HepG2 (cell line): ENCODE measurements around the gene ASXL1. TPM values are rescaled to one million over a fixed set of nuclear protein-coding genes. Genes with fewer than 3 reads are reported as not detected.

ENCODE experiments used
- CENPT ChIP-seq: sonication (generic); formaldehyde crosslinking; IDR thresholded peaks from 2 replicates; pipeline ENCODE4 v1.8.0; 2022; ENCODE audit warnings: low read depth, mild to moderate bottlenecking, moderate library complexity, missing genetic modification reagents
- GTF2F1 ChIP-seq: fragments of 150-350 bp; IDR thresholded peaks from 2 replicates; pipeline ENCODE4 v1.6.1; 2014; ENCODE audit warnings: low read length
- HDAC1 ChIP-seq: sonication (generic); formaldehyde crosslinking; IDR thresholded peaks from 2 replicates; pipeline ENCODE4 v1.5.1; 2020; ENCODE audit warnings: mild to moderate bottlenecking, missing genetic modification reagents
- HMG20B ChIP-seq: conservative IDR thresholded peaks from 2 replicates; pipeline ENCODE4 v1.6.1; 2016; ENCODE audit warnings: missing genetic modification reagents, missing compliant biosample characterization
- HOXA3 ChIP-seq: sonication (generic); formaldehyde crosslinking; IDR thresholded peaks from 2 replicates; pipeline ENCODE4 v1.5.0; 2020; ENCODE audit warnings: missing genetic modification reagents
- MLLT10 ChIP-seq: sonication (generic); formaldehyde crosslinking; IDR thresholded peaks from 2 replicates; pipeline ENCODE4 v1.4.0; 2020; ENCODE audit warnings: missing genetic modification reagents
- MTA1 ChIP-seq: sonication (generic); formaldehyde crosslinking; IDR thresholded peaks from 2 replicates; pipeline ENCODE4 v1.4.0; 2020; ENCODE audit warnings: missing genetic modification reagents, mild to moderate bottlenecking, borderline replicate concordance
- NRL ChIP-seq: sonication (generic); formaldehyde crosslinking; IDR thresholded peaks from 2 replicates; pipeline ENCODE4 v1.5.0; 2020; ENCODE audit warnings: missing genetic modification reagents, mild to moderate bottlenecking, moderate library complexity, borderline replicate concordance
- PAF1 ChIP-seq: IDR thresholded peaks from 2 replicates; pipeline ENCODE4 v1.6.1; 2016; ENCODE audit warnings: missing genetic modification reagents, missing compliant biosample characterization
- RORA ChIP-seq: sonication (generic); formaldehyde crosslinking; IDR thresholded peaks from 2 replicates; pipeline ENCODE4 v1.5.0; 2020; ENCODE audit warnings: mild to moderate bottlenecking, missing genetic modification reagents, moderate library complexity
- SRSF9 ChIP-seq: fragments of 200-400 bp; formaldehyde crosslinking; IDR thresholded peaks from 2 replicates; pipeline ENCODE4 v1.6.1; 2018; ENCODE audit warnings: borderline replicate concordance, mild to moderate bottlenecking, low read depth, low read length; ENCODE audit not compliant: insufficient read depth, poor library complexity, severe bottlenecking
- THYN1 ChIP-seq: sonication (generic); formaldehyde crosslinking; IDR thresholded peaks from 2 replicates; pipeline ENCODE4 v1.8.1; 2023; ENCODE audit warnings: low read depth, mild to moderate bottlenecking, moderate library complexity, missing genetic modification reagents, borderline replicate concordance
- ZC3H4 ChIP-seq: sonication (generic); formaldehyde crosslinking; IDR thresholded peaks from 2 replicates; pipeline ENCODE4 v1.4.0; 2020; ENCODE audit warnings: missing genetic modification reagents, borderline replicate concordance
- ZNF3 ChIP-seq: IDR thresholded peaks from 2 replicates; pipeline ENCODE4 v1.7.0; 2017; ENCODE audit warnings: inconsistent platforms
- ZNF329 ChIP-seq: sonication (generic); formaldehyde crosslinking; IDR thresholded peaks from 2 replicates; pipeline ENCODE4 v1.9.0; 2021; ENCODE audit warnings: low read depth, mild to moderate bottlenecking, missing genetic modification reagents
- ZNF343 ChIP-seq: sonication (generic); formaldehyde crosslinking; IDR thresholded peaks from 2 replicates; pipeline ENCODE4 v1.4.0; 2020; ENCODE audit warnings: mild to moderate bottlenecking, missing genetic modification reagents
- ZNF468 ChIP-seq: sonication (generic); formaldehyde crosslinking; IDR thresholded peaks from 2 replicates; pipeline ENCODE4 v1.8.0; 2022; ENCODE audit warnings: mild to moderate bottlenecking, moderate library complexity, missing genetic modification reagents
- ZNF557 ChIP-seq: sonication (generic); formaldehyde crosslinking; IDR thresholded peaks from 2 replicates; pipeline ENCODE4 v1.4.0; 2020; ENCODE audit warnings: missing genetic modification reagents
- ZNF567 ChIP-seq: sonication (generic); formaldehyde crosslinking; IDR thresholded peaks from 2 replicates; pipeline ENCODE4 v1.8.1; 2023; ENCODE audit warnings: mild to moderate bottlenecking, missing genetic modification reagents, borderline replicate concordance
- ZNF652 ChIP-seq: IDR thresholded peaks from 2 replicates; pipeline ENCODE4 v1.6.1; 2016; ENCODE audit warnings: low read depth, borderline replicate concordance
- ZNF713 ChIP-seq: sonication (generic); formaldehyde crosslinking; IDR thresholded peaks from 2 replicates; pipeline ENCODE4 v1.4.0; 2020; ENCODE audit warnings: mild to moderate bottlenecking, missing genetic modification reagents
- polyA plus RNA-seq, 8 experiments: library from polyadenylated mRNA; depleted of rRNA in 3 of 8; stranded (reverse) in 7 of 8; unstranded in 1 of 8; fragments of >200 nt; fragmentation: Illumina TruSeq in 4 of 8; extraction: Trizol in 4 of 8; gene quantifications; 2 replicates each; pipeline versions ENCODE4 v1.2.1 to v1.2.3, GENCODE V29; 2011 to 2016; ENCODE audit warnings: low read depth in 4 of 8, missing spikeins in 1 of 8, mixed read lengths in 1 of 8; ENCODE audit not compliant: insufficient read depth in 1 of 8
- total RNA-seq, 5 experiments: library from RNA; depleted of rRNA; stranded (reverse); fragments of >200 nt; fragmentation: Illumina TruSeq; extraction: Trizol; gene quantifications; 2 replicates each; pipeline ENCODE4 v1.2.3, GENCODE V29; 2016; ENCODE audit warnings: low read depth in 1 of 5
- TF ChIP-seq, protein P1 (sequence below): sonication (generic); formaldehyde crosslinking; IDR thresholded peaks from 2 replicates; pipeline ENCODE4 v1.5.0; 2020; ENCODE audit warnings: mild to moderate bottlenecking, missing genetic modification reagents, borderline replicate concordance
- TF ChIP-seq, protein P2 (sequence below): sonication (generic); formaldehyde crosslinking; IDR thresholded peaks from 2 replicates; pipeline ENCODE4 v1.4.0; 2020; ENCODE audit warnings: missing genetic modification reagents, borderline replicate concordance
- TF ChIP-seq, protein P3 (sequence below): sonication (generic); formaldehyde crosslinking; IDR thresholded peaks from 2 replicates; pipeline ENCODE4 v1.4.0; 2020; ENCODE audit warnings: missing genetic modification reagents
- TF ChIP-seq, protein P4 (sequence below): sonication (generic); formaldehyde crosslinking; IDR thresholded peaks from 2 replicates; pipeline ENCODE4 v1.8.0; 2022; ENCODE audit warnings: missing genetic modification reagents, mild to moderate bottlenecking, inconsistent platforms, borderline replicate concordance

Gene ASXL1
- total and polyA plus RNA-seq, 2 of the 13 experiments (the other 11 are each of a cell fraction or from before 2014, with no cell fraction given): 62.1 to 74.8 TPM

DNA sequence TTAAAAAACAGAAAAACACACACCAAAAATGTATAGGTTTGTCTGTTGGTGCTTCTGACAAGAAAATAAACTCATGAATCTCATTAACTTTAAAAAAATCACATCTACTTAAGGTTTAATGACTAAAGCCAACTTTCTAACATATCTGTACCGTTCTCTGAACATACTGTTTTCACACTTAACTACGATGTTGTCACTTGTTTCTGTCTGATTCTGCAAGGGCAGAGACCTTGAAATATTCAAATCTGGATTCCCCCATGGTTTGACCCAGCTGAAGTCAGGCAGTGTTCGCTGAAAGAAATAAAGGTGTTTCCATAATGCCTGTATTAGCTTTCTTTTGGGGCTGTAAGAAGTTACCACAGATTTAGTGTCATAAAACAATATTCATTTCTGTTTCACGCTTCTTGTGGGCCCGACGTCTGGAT is 2.7 kb upstream of the ASXL1 start (continued):
- TF ChIP-seq ZNF557 (CRISPR knock-in tag) (no peak), RORA (CRISPR knock-in tag) (no peak), ZNF567 (CRISPR knock-in tag) (no peak), ZNF329 (CRISPR knock-in tag) (no peak), PAF1 (CRISPR knock-in tag) (no peak), HMG20B (no peak), ZNF3 (no peak), THYN1 (CRISPR knock-in tag) (0 out of 2 replicates have a peak, but pooled peaks have one; percentile 10), ZNF343 (CRISPR knock-in tag) (peak; percentile 63; the same call in 1 of the 2 replicates), MLLT10 (no peak), ZNF468 (no peak), SRSF9 (no peak), CENPT (no peak), ZNF713 (no peak), HOXA3 (CRISPR knock-in tag) (no peak), ZC3H4 (no peak), GTF2F1 (no peak), ZNF652 (CRISPR knock-in tag) (peak; percentile 4; the same call in 1 of the 2 replicates), NRL (CRISPR knock-in tag) (no peak), HDAC1 (CRISPR knock-in tag) (peak; percentile 8; the same call in 1 of the 2 replicates), MTA1 (no peak; the same call in 1 of the 2 replicates)
- TF ChIP-seq, protein P1, sequence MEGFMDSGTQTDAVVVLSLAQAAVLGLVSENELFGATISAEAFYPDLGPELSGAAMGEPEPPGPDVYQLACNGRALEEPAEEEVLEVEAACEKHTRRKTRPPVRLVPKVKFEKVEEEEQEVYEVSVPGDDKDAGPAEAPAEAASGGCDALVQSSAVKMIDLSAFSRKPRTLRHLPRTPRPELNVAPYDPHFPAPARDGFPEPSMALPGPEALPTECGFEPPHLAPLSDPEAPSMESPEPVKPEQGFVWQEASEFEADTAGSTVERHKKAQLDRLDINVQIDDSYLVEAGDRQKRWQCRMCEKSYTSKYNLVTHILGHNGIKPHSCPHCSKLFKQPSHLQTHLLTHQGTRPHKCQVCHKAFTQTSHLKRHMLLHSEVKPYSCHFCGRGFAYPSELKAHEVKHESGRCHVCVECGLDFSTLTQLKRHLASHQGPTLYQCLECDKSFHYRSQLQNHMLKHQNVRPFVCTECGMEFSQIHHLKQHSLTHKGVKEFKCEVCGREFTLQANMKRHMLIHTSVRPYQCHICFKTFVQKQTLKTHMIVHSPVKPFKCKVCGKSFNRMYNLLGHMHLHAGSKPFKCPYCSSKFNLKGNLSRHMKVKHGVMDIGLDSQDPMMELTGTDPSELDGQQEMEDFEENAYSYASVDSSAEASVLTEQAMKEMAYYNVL (CRISPR knock-in tag): no peak
- TF ChIP-seq, protein P2, sequence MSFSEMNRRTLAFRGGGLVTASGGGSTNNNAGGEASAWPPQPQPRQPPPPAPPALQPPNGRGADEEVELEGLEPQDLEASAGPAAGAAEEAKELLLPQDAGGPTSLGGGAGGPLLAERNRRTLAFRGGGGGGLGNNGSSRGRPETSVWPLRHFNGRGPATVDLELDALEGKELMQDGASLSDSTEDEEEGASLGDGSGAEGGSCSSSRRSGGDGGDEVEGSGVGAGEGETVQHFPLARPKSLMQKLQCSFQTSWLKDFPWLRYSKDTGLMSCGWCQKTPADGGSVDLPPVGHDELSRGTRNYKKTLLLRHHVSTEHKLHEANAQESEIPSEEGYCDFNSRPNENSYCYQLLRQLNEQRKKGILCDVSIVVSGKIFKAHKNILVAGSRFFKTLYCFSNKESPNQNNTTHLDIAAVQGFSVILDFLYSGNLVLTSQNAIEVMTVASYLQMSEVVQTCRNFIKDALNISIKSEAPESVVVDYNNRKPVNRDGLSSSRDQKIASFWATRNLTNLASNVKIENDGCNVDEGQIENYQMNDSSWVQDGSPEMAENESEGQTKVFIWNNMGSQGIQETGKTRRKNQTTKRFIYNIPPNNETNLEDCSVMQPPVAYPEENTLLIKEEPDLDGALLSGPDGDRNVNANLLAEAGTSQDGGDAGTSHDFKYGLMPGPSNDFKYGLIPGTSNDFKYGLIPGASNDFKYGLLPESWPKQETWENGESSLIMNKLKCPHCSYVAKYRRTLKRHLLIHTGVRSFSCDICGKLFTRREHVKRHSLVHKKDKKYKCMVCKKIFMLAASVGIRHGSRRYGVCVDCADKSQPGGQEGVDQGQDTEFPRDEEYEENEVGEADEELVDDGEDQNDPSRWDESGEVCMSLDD: no peak
- TF ChIP-seq, protein P3, sequence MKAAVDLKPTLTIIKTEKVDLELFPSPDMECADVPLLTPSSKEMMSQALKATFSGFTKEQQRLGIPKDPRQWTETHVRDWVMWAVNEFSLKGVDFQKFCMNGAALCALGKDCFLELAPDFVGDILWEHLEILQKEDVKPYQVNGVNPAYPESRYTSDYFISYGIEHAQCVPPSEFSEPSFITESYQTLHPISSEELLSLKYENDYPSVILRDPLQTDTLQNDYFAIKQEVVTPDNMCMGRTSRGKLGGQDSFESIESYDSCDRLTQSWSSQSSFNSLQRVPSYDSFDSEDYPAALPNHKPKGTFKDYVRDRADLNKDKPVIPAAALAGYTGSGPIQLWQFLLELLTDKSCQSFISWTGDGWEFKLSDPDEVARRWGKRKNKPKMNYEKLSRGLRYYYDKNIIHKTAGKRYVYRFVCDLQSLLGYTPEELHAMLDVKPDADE: no peak
- TF ChIP-seq, protein P4, sequence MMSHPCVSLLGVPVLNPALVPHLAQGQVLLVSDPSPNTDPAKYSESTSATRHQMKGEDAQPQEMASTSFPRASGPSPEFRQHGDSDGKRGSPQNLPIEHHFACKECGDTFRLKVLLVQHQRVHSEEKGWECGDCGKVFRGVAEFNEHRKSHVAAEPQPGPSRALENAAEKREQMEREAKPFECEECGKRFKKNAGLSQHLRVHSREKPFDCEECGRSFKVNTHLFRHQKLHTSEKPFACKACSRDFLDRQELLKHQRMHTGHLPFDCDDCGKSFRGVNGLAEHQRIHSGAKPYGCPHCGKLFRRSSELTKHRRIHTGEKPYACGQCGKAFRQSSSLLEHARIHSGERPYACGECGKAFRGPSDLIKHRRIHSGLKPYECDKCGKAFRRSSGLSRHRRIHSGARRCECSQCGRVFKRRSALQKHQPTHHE (CRISPR knock-in tag): no peak
